ENCODE results near the gene RIPK3.

Gene RIPK3

GRCh38 chr14:24384169-24384568 lies 44.4 kb upstream of the RIPK3 start:
- TF ChIP-seq, protein P1, sequence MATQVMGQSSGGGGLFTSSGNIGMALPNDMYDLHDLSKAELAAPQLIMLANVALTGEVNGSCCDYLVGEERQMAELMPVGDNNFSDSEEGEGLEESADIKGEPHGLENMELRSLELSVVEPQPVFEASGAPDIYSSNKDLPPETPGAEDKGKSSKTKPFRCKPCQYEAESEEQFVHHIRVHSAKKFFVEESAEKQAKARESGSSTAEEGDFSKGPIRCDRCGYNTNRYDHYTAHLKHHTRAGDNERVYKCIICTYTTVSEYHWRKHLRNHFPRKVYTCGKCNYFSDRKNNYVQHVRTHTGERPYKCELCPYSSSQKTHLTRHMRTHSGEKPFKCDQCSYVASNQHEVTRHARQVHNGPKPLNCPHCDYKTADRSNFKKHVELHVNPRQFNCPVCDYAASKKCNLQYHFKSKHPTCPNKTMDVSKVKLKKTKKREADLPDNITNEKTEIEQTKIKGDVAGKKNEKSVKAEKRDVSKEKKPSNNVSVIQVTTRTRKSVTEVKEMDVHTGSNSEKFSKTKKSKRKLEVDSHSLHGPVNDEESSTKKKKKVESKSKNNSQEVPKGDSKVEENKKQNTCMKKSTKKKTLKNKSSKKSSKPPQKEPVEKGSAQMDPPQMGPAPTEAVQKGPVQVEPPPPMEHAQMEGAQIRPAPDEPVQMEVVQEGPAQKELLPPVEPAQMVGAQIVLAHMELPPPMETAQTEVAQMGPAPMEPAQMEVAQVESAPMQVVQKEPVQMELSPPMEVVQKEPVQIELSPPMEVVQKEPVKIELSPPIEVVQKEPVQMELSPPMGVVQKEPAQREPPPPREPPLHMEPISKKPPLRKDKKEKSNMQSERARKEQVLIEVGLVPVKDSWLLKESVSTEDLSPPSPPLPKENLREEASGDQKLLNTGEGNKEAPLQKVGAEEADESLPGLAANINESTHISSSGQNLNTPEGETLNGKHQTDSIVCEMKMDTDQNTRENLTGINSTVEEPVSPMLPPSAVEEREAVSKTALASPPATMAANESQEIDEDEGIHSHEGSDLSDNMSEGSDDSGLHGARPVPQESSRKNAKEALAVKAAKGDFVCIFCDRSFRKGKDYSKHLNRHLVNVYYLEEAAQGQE (IDR thresholded peaks at IDR 0.05; ENCODE audit: insufficient read depth in 1 of 2, low read depth in 2 of 2, low read length in 2 of 2): no peak
- TF ChIP-seq SIN3A (IDR thresholded peaks at IDR 0.05; ENCODE audit: borderline replicate concordance, insufficient read depth, low read length) (no peak), FOXP2 (optimal IDR thresholded peaks at IDR 0.05; ENCODE audit: borderline replicate concordance, extremely low read depth, extremely low read length, insufficient read depth) (no peak), POLR2AphosphoS5 (IDR thresholded peaks at IDR 0.05; ENCODE audit: low read depth, low read length) (no peak), TAF1 (IDR thresholded peaks at IDR 0.05; ENCODE audit: borderline replicate concordance, insufficient read depth, low read length) (no peak)

DNA sequence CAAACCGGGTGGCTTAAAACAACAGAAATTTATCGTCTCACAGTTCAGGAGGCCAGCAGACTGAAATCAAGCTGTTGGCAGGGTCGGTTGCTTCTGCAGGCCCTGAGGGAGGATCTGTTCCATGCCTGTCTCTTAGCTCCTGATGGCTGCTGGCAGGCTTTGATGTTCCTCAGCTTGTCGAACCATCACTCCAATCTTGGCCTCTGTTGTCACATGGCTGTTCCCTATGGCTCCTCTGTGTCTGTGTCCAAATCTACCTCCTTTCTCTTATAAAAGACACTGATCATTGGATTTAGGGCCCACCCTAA lies 42.2 kb upstream of the RIPK3 start:
- TF ChIP-seq FOXP2 (optimal IDR thresholded peaks at IDR 0.05; ENCODE audit: borderline replicate concordance, extremely low read depth, extremely low read length, insufficient read depth) (no peak), POLR2AphosphoS5 (IDR thresholded peaks at IDR 0.05; ENCODE audit: low read depth, low read length) (no peak), TAF1 (IDR thresholded peaks at IDR 0.05; ENCODE audit: borderline replicate concordance, insufficient read depth, low read length) (no peak), SIN3A (IDR thresholded peaks at IDR 0.05; ENCODE audit: borderline replicate concordance, insufficient read depth, low read length) (no peak)
- TF ChIP-seq, protein P1 (IDR thresholded peaks at IDR 0.05; ENCODE audit: insufficient read depth in 1 of 2, low read depth in 2 of 2, low read length in 2 of 2): no peak

- TF ChIP-seq POLR2AphosphoS5 (IDR thresholded peaks at IDR 0.05; ENCODE audit: low read depth, low read length): no peak
- no peak for TF ChIP-seq SIN3A (IDR thresholded peaks at IDR 0.05; ENCODE audit: borderline replicate concordance, insufficient read depth, low read length)
These were observed 41.7 kb upstream of the RIPK3 start for GRCh38 chr14:24381363-24382063.

DNA sequence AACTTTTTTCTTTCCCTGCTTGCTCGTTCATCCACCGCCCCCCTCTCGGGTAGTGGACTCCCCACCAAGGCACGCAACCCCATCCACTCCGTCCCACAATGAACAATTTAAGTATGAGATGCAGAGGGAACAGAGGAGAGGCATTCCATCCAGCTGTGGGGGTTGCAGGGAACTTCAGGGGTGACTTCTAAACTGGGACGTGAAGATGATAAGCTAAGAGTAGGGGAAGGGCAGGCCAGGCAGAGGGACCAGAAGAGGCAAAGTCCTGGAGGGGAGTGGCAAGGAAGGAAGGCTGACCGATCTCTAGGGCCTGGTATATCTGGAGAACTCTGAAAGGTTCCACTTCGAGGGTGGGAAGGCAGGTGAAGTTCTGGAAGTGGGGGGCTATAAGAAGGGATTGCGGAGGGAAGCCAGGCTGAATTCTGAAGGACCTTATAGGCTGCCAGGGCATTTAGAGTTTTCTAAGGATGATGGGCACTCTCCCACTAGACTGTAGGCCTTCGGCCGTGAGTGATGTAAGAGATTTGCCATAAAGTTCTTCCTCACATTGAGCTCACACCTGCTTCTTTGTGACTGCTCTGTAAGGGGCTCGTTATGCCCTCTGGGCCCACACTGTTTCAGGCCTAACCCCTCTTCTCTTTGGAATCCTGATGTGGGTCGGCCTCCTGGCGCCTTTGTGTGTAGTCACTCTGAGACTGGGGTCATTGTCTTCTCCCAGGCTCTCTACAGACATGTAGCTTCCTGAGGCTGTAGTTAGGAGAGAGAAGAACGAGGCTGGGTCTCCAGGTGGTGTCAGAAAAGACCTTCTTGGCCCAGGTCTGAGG lies 40.3 kb upstream of the RIPK3 start:
- TF ChIP-seq FOXP2 (optimal IDR thresholded peaks at IDR 0.05; ENCODE audit: borderline replicate concordance, extremely low read depth, extremely low read length, insufficient read depth): no peak
- TF ChIP-seq TAF1 (IDR thresholded peaks at IDR 0.05; ENCODE audit: borderline replicate concordance, insufficient read depth, low read length): no peak
- TF ChIP-seq SIN3A (IDR thresholded peaks at IDR 0.05; ENCODE audit: borderline replicate concordance, insufficient read depth, low read length): no peak
- no peak for TF ChIP-seq POLR2AphosphoS5 (IDR thresholded peaks at IDR 0.05; ENCODE audit: low read depth, low read length)
- TF ChIP-seq, protein P1 (IDR thresholded peaks at IDR 0.05; ENCODE audit: insufficient read depth in 1 of 2, low read depth in 2 of 2, low read length in 2 of 2): no peak

DNA sequence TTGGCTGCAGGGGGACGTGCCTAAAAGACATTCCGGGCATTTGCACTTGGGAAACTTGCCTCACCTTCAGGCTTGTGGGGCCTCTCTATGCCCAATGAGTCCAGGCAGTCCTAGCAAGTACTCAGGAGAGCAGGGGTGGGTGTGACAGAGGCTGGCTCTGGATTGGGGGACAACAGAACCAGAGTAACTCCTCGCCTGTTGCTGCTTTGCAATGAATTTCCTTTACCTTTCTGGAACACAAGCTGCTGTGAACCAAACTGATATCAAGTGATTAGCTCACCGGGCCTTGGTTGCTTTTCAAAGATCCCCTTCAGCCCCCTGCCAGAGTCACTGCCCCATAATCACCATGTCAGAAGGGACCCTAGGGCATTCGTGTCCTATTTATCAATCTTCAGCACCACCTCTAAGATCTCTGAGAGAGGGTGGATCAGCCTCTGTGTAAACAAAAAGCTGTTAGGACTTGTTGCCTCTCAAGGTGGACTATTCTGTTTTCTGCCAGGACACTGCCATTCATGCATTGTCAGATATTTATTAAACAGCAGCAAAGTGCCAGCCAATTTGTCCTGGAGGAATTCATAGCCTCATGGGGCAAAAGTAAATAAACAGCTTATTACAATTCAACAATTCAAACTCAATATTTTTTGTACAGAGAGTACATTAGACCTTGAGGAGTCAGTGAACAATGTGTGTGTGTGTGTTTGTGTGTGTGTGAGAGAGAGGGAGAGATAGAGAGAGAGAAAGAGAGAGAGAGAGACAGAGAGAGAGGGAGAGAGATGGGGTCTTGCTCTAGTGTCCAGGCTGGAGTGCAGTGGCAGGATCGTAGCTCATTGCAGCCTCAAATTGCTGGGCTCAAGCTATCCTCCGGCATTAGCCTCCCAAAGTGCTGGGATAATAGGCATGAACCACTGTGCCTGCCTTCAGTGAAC lies 39.5 kb upstream of the RIPK3 start:
- TF ChIP-seq TAF1 (IDR thresholded peaks at IDR 0.05; ENCODE audit: borderline replicate concordance, insufficient read depth, low read length) (no peak), FOXP2 (optimal IDR thresholded peaks at IDR 0.05; ENCODE audit: borderline replicate concordance, extremely low read depth, extremely low read length, insufficient read depth) (no peak)
- TF ChIP-seq, protein P1 (IDR thresholded peaks at IDR 0.05; ENCODE audit: insufficient read depth in 1 of 2, low read depth in 2 of 2, low read length in 2 of 2): no peak
